ENCODE measurements around the gene C9orf43.
"Not testable (repeated sequence)": the region's sequence is repeated elsewhere in the genome, so short reads cannot be mapped to it uniquely, and the experiment has no call there.

C9orf43 gene

GRCh38 chr9:113389451-113389850 lies 21.1 kb upstream of the C9orf43 start:
- DNase-seq (ENCODE audit: low read depth in 1 of 2, low spot score in 1 of 2), result no peak
- no peak for TF ChIP-seq JUND (IDR thresholded peaks at IDR 0.05; ENCODE audit: low read depth)
- in situ Hi-C loops (cut with HindIII; ENCODE audit: low pct_unique_long_range_greater_than_20kb, low sequenced_read_pairs), result no loop called here

GRCh38 chr9:113390192-113390960 lies 20.2 kb upstream of the C9orf43 start:
- in situ Hi-C loops (cut with HindIII; ENCODE audit: low pct_unique_long_range_greater_than_20kb, low sequenced_read_pairs), result no loop called here
- TF ChIP-seq JUND (IDR thresholded peaks at IDR 0.05; ENCODE audit: low read depth), result no peak
- no peak for DNase-seq (ENCODE audit: low read depth in 1 of 2, low spot score in 1 of 2)

GRCh38 chr9:113391917-113392316 lies 18.6 kb upstream of the C9orf43 start:
- no peak for DNase-seq (ENCODE audit: low read depth in 1 of 2, low spot score in 1 of 2)
- in situ Hi-C loops (cut with HindIII; ENCODE audit: low pct_unique_long_range_greater_than_20kb, low sequenced_read_pairs), result no loop called here
- TF ChIP-seq JUND (IDR thresholded peaks at IDR 0.05; ENCODE audit: low read depth), result no peak

GRCh38 chr9:113393281-113393680 lies 17.3 kb upstream of the C9orf43 start:
- in situ Hi-C loops (cut with HindIII; ENCODE audit: low pct_unique_long_range_greater_than_20kb, low sequenced_read_pairs), result no loop called here
- DNase-seq (ENCODE audit: low read depth in 1 of 2, low spot score in 1 of 2), result no peak
- TF ChIP-seq JUND (IDR thresholded peaks at IDR 0.05; ENCODE audit: low read depth), result no peak

- in situ Hi-C loops (cut with HindIII; ENCODE audit: low pct_unique_long_range_greater_than_20kb, low sequenced_read_pairs), result no loop called here
- TF ChIP-seq JUND (IDR thresholded peaks at IDR 0.05; ENCODE audit: low read depth), result no peak
- no peak for DNase-seq (ENCODE audit: low read depth in 1 of 2, low spot score in 1 of 2)
Observed at GRCh38 chr9:113395000-113395861, 15.3 kb upstream of the C9orf43 start.

GRCh38 chr9:113397203-113397631 lies 13.3 kb upstream of the C9orf43 start:
- TF ChIP-seq JUND (IDR thresholded peaks at IDR 0.05; ENCODE audit: low read depth), result no peak
- DNase-seq (ENCODE audit: low read depth in 1 of 2, low spot score in 1 of 2), result no peak
- in situ Hi-C loops (cut with HindIII; ENCODE audit: low pct_unique_long_range_greater_than_20kb, low sequenced_read_pairs), result no loop called here

- TF ChIP-seq JUND (IDR thresholded peaks at IDR 0.05; ENCODE audit: low read depth), result no peak
- in situ Hi-C loops (cut with HindIII; ENCODE audit: low pct_unique_long_range_greater_than_20kb, low sequenced_read_pairs), result no loop called here
- no peak for DNase-seq (ENCODE audit: low read depth in 1 of 2, low spot score in 1 of 2)
Observed at GRCh38 chr9:113398796-113399195, 11.8 kb upstream of the C9orf43 start.

GRCh38 chr9:113399646-113400200 lies 10.8 kb upstream of the C9orf43 start:
- DNase-seq (ENCODE audit: low read depth in 1 of 2, low spot score in 1 of 2), result peak in 1 of 2 experiments; percentile 55
- in situ Hi-C loops (cut with HindIII; ENCODE audit: low pct_unique_long_range_greater_than_20kb, low sequenced_read_pairs), result no loop called here
- no peak for TF ChIP-seq JUND (IDR thresholded peaks at IDR 0.05; ENCODE audit: low read depth)

GRCh38 chr9:113401027-113401792 lies 9.3 kb upstream of the C9orf43 start, which contains the start of gene ALAD:
Gene ALAD (minus strand): TSS chr9:113401284. CDS start chr9:113393559, 7,725 bp downstream.
- in situ Hi-C loops (cut with HindIII; ENCODE audit: low pct_unique_long_range_greater_than_20kb, low sequenced_read_pairs), result no loop called here
- no peak for TF ChIP-seq JUND (IDR thresholded peaks at IDR 0.05; ENCODE audit: low read depth)

GRCh38 chr9:113403646-113404045 lies 6.9 kb upstream of the C9orf43 start:
- in situ Hi-C loops (cut with HindIII; ENCODE audit: low pct_unique_long_range_greater_than_20kb, low sequenced_read_pairs), result no loop called here
- no peak for DNase-seq (ENCODE audit: low read depth in 1 of 2, low spot score in 1 of 2)
- no peak for TF ChIP-seq JUND (IDR thresholded peaks at IDR 0.05; ENCODE audit: low read depth)

More at GRCh38 chr9:113401027-113401792, 9.3 kb upstream of the C9orf43 start, which contains the start of gene ALAD:
- DNase-seq (ENCODE audit: low read depth in 1 of 2, low spot score in 1 of 2), result peak; percentile 94 to 100

GRCh38 chr9:113406353-113406752 lies 4.2 kb upstream of the C9orf43 start:
- DNase-seq (ENCODE audit: low read depth in 1 of 2, low spot score in 1 of 2); in situ Hi-C loops (cut with HindIII; ENCODE audit: low pct_unique_long_range_greater_than_20kb, low sequenced_read_pairs): not testable (repeated sequence)

- DNase-seq (ENCODE audit: low read depth in 1 of 2, low spot score in 1 of 2), result peak; percentile 38 to 86
- in situ Hi-C loops (cut with HindIII; ENCODE audit: low pct_unique_long_range_greater_than_20kb, low sequenced_read_pairs), result not testable (repeated sequence)
Observed at GRCh38 chr9:113406873-113407511, 3.6 kb upstream of the C9orf43 start.

Measured in T47D (cell line).